Measurements from ENCODE around the gene CHMP4A. TPM values are rescaled to one million over a fixed set of nuclear protein-coding genes. Genes with fewer than 3 reads are reported as not detected.

CHMP4A gene
- polyA plus RNA-seq, 1 donor from 2014 or later = 55.3 TPM

DNA sequence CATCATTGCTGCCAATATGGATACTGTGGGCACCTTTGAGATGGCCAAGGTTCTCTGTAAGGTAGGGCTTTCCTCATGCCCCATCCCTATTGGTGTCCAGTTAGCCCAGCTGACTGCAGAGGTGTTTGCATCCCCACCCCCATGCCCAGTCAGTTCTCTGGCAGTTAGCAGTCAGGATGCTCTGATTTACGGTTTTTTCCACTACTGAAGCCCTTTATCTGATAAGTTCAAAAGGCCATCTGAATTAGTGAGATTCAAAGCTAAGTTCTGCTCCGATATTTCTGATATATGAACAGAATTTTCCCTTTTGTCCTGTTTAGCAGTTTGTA is 20.2 kb upstream of the CHMP4A start:
- H4K20me1 ChIP-seq (ENCODE audit: insufficient read depth) = no peaks in the 10 kb centered on the region
- peak overlapping the region; percentile 78 for H3K4me3 ChIP-seq (ENCODE audit: low read length)
- H3K4me2 ChIP-seq (ENCODE audit: low read length) = peak overlapping the region; percentile 86
- H3K9ac ChIP-seq (ENCODE audit: low read length) = peak overlapping the region; percentile 84
- no peak overlapping the region for H3K27ac ChIP-seq (ENCODE audit: low read length)
- no peak for TF ChIP-seq POLR2AphosphoS5 (IDR thresholded peaks at IDR 0.05)
- no peak for TF ChIP-seq EP300 (conservative IDR thresholded peaks at IDR 0.05; ENCODE audit: poor library complexity, severe bottlenecking)
- TF ChIP-seq TAF1 (IDR thresholded peaks at IDR 0.05; ENCODE audit: low read depth) = no peak
- TF ChIP-seq SMC3 (conservative IDR thresholded peaks at IDR 0.05; ENCODE audit: poor library complexity) = no peak
- TF ChIP-seq, protein P1, sequence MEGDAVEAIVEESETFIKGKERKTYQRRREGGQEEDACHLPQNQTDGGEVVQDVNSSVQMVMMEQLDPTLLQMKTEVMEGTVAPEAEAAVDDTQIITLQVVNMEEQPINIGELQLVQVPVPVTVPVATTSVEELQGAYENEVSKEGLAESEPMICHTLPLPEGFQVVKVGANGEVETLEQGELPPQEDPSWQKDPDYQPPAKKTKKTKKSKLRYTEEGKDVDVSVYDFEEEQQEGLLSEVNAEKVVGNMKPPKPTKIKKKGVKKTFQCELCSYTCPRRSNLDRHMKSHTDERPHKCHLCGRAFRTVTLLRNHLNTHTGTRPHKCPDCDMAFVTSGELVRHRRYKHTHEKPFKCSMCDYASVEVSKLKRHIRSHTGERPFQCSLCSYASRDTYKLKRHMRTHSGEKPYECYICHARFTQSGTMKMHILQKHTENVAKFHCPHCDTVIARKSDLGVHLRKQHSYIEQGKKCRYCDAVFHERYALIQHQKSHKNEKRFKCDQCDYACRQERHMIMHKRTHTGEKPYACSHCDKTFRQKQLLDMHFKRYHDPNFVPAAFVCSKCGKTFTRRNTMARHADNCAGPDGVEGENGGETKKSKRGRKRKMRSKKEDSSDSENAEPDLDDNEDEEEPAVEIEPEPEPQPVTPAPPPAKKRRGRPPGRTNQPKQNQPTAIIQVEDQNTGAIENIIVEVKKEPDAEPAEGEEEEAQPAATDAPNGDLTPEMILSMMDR (IDR thresholded peaks at IDR 0.05; ENCODE audit: poor library complexity, severe bottlenecking) = no peak
- TF ChIP-seq, protein P2, sequence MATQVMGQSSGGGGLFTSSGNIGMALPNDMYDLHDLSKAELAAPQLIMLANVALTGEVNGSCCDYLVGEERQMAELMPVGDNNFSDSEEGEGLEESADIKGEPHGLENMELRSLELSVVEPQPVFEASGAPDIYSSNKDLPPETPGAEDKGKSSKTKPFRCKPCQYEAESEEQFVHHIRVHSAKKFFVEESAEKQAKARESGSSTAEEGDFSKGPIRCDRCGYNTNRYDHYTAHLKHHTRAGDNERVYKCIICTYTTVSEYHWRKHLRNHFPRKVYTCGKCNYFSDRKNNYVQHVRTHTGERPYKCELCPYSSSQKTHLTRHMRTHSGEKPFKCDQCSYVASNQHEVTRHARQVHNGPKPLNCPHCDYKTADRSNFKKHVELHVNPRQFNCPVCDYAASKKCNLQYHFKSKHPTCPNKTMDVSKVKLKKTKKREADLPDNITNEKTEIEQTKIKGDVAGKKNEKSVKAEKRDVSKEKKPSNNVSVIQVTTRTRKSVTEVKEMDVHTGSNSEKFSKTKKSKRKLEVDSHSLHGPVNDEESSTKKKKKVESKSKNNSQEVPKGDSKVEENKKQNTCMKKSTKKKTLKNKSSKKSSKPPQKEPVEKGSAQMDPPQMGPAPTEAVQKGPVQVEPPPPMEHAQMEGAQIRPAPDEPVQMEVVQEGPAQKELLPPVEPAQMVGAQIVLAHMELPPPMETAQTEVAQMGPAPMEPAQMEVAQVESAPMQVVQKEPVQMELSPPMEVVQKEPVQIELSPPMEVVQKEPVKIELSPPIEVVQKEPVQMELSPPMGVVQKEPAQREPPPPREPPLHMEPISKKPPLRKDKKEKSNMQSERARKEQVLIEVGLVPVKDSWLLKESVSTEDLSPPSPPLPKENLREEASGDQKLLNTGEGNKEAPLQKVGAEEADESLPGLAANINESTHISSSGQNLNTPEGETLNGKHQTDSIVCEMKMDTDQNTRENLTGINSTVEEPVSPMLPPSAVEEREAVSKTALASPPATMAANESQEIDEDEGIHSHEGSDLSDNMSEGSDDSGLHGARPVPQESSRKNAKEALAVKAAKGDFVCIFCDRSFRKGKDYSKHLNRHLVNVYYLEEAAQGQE (IDR thresholded peaks at IDR 0.05; ENCODE audit: borderline replicate concordance) = no peak
- no peak for TF ChIP-seq RAD21 (conservative IDR thresholded peaks at IDR 0.05)
- no peak for TF ChIP-seq MXI1 (conservative IDR thresholded peaks at IDR 0.05; ENCODE audit: poor library complexity, severe bottlenecking)
- TF ChIP-seq EZH2 (IDR thresholded peaks at IDR 0.05; ENCODE audit: borderline replicate concordance, insufficient read depth, low read length, poor library complexity, severe bottlenecking) = no peak
- H3F3A ChIP-seq (ENCODE audit: insufficient read depth, low read length, poor library complexity, severe bottlenecking) = no peaks in the 10 kb centered on the region
- H3K9me2 ChIP-seq (ENCODE audit: insufficient read depth, low read length) = no peaks in the 10 kb centered on the region
- H2AFZ ChIP-seq (ENCODE audit: low read depth, low read length) = no peak overlapping the region
- H3K27me3 ChIP-seq (ENCODE audit: insufficient read depth, low read depth, low read length) = no peaks in the 10 kb centered on the region
- peaks cover 28% of the 10 kb centered on the region for H3K79me2 ChIP-seq (replicated peaks; ENCODE audit: insufficient read depth, low read length)
- H3K36me3 ChIP-seq (ENCODE audit: insufficient read depth, low read length) = no peaks in the 10 kb centered on the region
- no peaks in the 10 kb centered on the region for H3K9me3 ChIP-seq (ENCODE audit: low read length)

DNA sequence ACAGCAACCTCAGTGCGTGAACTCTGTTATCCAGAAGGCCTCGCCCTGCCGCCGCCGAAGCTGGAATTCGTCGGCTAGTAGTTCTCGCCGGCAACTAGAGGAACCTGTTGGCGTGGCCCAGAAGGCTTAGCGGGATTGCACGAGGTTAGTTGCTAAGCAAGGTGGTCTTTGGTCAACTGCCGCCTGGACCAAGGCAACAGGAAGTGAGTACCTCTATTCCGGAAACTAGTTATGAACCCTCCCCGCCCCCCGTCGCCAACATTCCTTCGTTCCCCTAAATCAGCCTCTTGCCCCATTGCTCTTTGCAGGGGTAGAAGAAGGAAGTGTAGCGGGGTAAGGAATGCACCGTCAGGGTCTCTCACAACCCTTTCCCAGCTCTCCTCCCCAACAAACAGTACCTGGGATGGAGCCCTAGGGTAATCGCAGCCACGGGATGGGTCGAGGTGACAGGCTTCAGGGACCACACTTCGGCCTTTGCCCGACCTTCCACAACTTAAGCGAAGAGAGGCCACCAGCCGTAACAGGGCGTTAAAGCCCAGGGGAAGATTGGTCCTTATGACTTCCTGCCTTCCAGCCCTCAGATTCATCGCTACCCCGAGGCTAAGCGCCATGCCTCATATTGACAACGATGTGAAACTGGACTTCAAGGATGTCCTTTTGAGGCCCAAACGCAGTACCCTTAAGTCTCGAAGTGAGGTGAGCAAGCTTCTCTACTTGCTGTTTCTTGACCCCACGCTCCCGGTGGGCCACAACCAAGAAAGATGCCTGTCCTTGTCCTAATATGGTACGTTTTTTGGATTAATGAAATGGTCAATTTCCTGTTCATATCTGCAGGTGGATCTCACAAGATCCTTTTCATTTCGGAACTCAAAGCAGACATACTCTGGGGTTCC is 19.6 kb upstream of the CHMP4A start, which contains the start of gene GMPR2:
Gene GMPR2, plus strand, starts transcription at position 285 of the 893 bp plus-strand sequence. Its CDS starts 325 bp downstream, at position 610.
- Histone ChIP-seq H3K79me2 (replicated peaks; ENCODE audit: insufficient read depth, low read length) (peaks cover 31% of the 10 kb centered on the region), H3K36me3 (ENCODE audit: insufficient read depth, low read length) (no peaks in the 10 kb centered on the region), H3K27me3 (ENCODE audit: insufficient read depth, low read depth, low read length) (no peaks in the 10 kb centered on the region), H4K20me1 (ENCODE audit: insufficient read depth) (no peaks in the 10 kb centered on the region), H3K4me3 (ENCODE audit: low read length) (peak within 1 kb of the TSS; percentile 78), H3K27ac (ENCODE audit: low read length) (peak within 1 kb of the TSS; percentile 85), H3K4me2 (ENCODE audit: low read length) (peak within 1 kb of the TSS; percentile 96), H2AFZ (ENCODE audit: low read depth, low read length) (peak within 1 kb of the TSS; percentile 52), H3K9me3 (ENCODE audit: low read length) (no peaks in the 10 kb centered on the region), H3K9me2 (ENCODE audit: insufficient read depth, low read length) (no peaks in the 10 kb centered on the region), H3F3A (ENCODE audit: insufficient read depth, low read length, poor library complexity, severe bottlenecking) (no peaks in the 10 kb centered on the region), H3K9ac (ENCODE audit: low read length) (peak within 1 kb of the TSS; percentile 84)
- TF ChIP-seq MXI1 (conservative IDR thresholded peaks at IDR 0.05; ENCODE audit: poor library complexity, severe bottlenecking) (peak; percentile 30), RAD21 (conservative IDR thresholded peaks at IDR 0.05) (no peak)

All from neural cell (in vitro differentiated cells).